LNCAP (cell line): ENCODE measurements around the gene GUK1.

ENCODE experiments used
- CTCF ChIP-seq: fragments of 450-650 bp; IDR thresholded peaks from 2 replicates; pipeline ENCODE4 v1.5.1; 2017; ENCODE audit warnings: mild to moderate bottlenecking

GUK1 gene

GRCh38 chr1:228141226-228142044 lies 1.4 kb downstream of the GUK1 start:
- no peak for TF ChIP-seq CTCF

GRCh38 chr1:228142155-228142691 lies 2.1 kb downstream of the GUK1 start:
- TF ChIP-seq CTCF, result no peak

- no peak for TF ChIP-seq CTCF
These were observed 2.6 kb downstream of the GUK1 start for GRCh38 chr1:228142701-228143136.

- TF ChIP-seq CTCF, result no peak
These were observed 3.6 kb downstream of the GUK1 start for GRCh38 chr1:228143480-228144192.

GRCh38 chr1:228144193-228144992 lies 4.3 kb downstream of the GUK1 start:
- no peak for TF ChIP-seq CTCF

GRCh38 chr1:228144993-228145343 lies 4.9 kb downstream of the GUK1 start:
- TF ChIP-seq CTCF, result no peak
